GM12892 (cell line): Measurements from ENCODE around the gene CD160.

Experiments used
- POLR2A ChIP-seq: IDR thresholded peaks from 2 replicates; pipeline ENCODE4 v1.6.1; 2011; ENCODE audit warnings: low read depth, low read length, control low read depth
- POLR2AphosphoS5 ChIP-seq: IDR thresholded peaks from 2 replicates; pipeline ENCODE4 v1.6.1; 2011; ENCODE audit warnings: low read depth, low read length, control low read depth
- TAF1 ChIP-seq: IDR thresholded peaks from 2 replicates; pipeline ENCODE4 v1.6.1; 2011; ENCODE audit warnings: low read depth, mild to moderate bottlenecking, control low read depth, low read length, borderline replicate concordance

DNA sequence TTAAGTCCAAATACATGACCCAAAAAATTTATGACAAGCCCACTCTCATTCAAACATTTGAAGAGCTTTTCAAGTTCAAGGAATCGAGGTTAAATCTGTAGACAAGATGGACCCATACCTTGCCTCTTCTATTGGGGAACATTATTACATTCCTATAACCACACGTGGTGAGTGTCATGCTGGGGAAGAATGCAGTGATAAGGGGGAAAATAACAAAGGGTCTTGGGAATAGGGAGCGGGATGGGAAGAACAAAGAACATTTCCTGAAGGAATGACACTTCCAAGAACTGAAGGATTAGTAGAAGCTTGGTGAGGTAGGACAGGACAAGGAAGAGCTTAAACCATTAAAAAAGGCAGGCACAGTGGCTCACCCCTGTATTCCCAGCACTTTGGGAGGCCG, 31.0 kb upstream of the CD160 start:
- no peak for TF ChIP-seq POLR2AphosphoS5
- no peak for TF ChIP-seq POLR2A
- TF ChIP-seq TAF1, result no peak
